SU-DHL-6 (cell line): Measurements from ENCODE around the gene OR4F15.

Source experiments
- CTCF ChIP-seq: fragments of 200-600 bp; sonication (generic); IDR thresholded peaks from one replicate; pipeline ENCODE4 v1.5.1; 2017; ENCODE audit warnings: antibody characterized with exemption, mild to moderate bottlenecking, low read length, moderate library complexity; ENCODE audit not compliant: insufficient read depth, poor library complexity, severe bottlenecking
- EZH2phosphoT487 ChIP-seq: fragments of 200-600 bp; sonication (generic), shearing (Covaris generic); conservative IDR thresholded peaks from 2 replicates; pipeline ENCODE4 v1.6.1; 2018; ENCODE audit warnings: mild to moderate bottlenecking, antibody characterized with exemption, low read length, moderate library complexity, mixed read lengths

- TF ChIP-seq CTCF (peak; percentile 16), EZH2phosphoT487 (no peak)
Observed at GRCh38 chr15:101773496-101774100, 38.4 kb upstream of the OR4F15 start.
